Measurements from ENCODE around the gene IP6K1.

Gene IP6K1

GRCh38 chr3:49716691-49717210 lies 69.6 kb downstream of the IP6K1 start:
- no peak for DNase-seq (ENCODE audit: low spot score)
- no peak for TF ChIP-seq CTCF (IDR thresholded peaks at IDR 0.05; ENCODE audit: extremely low read depth, missing control alignments)

GRCh38 chr3:49716169-49716568 lies 70.2 kb downstream of the IP6K1 start:
- no peak for TF ChIP-seq CTCF (IDR thresholded peaks at IDR 0.05; ENCODE audit: extremely low read depth, missing control alignments)
- no peak for DNase-seq (ENCODE audit: low spot score)

GRCh38 chr3:49715611-49716121 lies 70.7 kb downstream of the IP6K1 start:
- no peak for TF ChIP-seq CTCF (IDR thresholded peaks at IDR 0.05; ENCODE audit: extremely low read depth, missing control alignments)
- no peak for DNase-seq (ENCODE audit: low spot score)

GRCh38 chr3:49714728-49715550 lies 71.4 kb downstream of the IP6K1 start:
- DNase-seq (ENCODE audit: low spot score) = no peak
- TF ChIP-seq CTCF (IDR thresholded peaks at IDR 0.05; ENCODE audit: extremely low read depth, missing control alignments) = no peak

GRCh38 chr3:49713336-49714105 lies 72.8 kb downstream of the IP6K1 start:
- no peak for DNase-seq (ENCODE audit: low spot score)
- no peak for TF ChIP-seq CTCF (IDR thresholded peaks at IDR 0.05; ENCODE audit: extremely low read depth, missing control alignments)

- no peak for TF ChIP-seq CTCF (IDR thresholded peaks at IDR 0.05; ENCODE audit: extremely low read depth, missing control alignments)
- no peak for DNase-seq (ENCODE audit: low spot score)
Measured at GRCh38 chr3:49712631-49713317, 73.6 kb downstream of the IP6K1 start.
